Ishikawa (cell line): ENCODE results near the gene CCDC102B.

Experiments
- CEBPB ChIP-seq: IDR thresholded peaks from 2 replicates; pipeline ENCODE4 v1.6.1; 2012
- CREB1 ChIP-seq: IDR thresholded peaks from 2 replicates; pipeline ENCODE4 v1.6.1; 2012; ENCODE audit warnings: low read depth
- EGR1 ChIP-seq: IDR thresholded peaks from 2 replicates; pipeline ENCODE4 v1.6.1; 2012
- EP300 ChIP-seq: IDR thresholded peaks from 2 replicates; pipeline ENCODE4 v1.6.1; 2012; ENCODE audit warnings: borderline replicate concordance
- FOXM1 ChIP-seq: IDR thresholded peaks from 2 replicates; pipeline ENCODE4 v1.6.1; 2012; ENCODE audit warnings: low read depth, borderline replicate concordance
- NFIC ChIP-seq: IDR thresholded peaks from 2 replicates; pipeline ENCODE4 v1.6.1; 2012
- RAD21 ChIP-seq: IDR thresholded peaks from 2 replicates; pipeline ENCODE4 v1.6.1; 2012; ENCODE audit warnings: low read depth
- TAF1 ChIP-seq: IDR thresholded peaks from 2 replicates; pipeline ENCODE4 v1.6.1; 2012; ENCODE audit warnings: low read depth, mild to moderate bottlenecking
- TCF12 ChIP-seq: IDR thresholded peaks from 2 replicates; pipeline ENCODE4 v1.6.1; 2012; ENCODE audit warnings: low read depth
- TEAD4 ChIP-seq: IDR thresholded peaks from 2 replicates; pipeline ENCODE4 v1.6.1; 2012
- YY1 ChIP-seq: IDR thresholded peaks from 2 replicates; pipeline ENCODE4 v1.6.1; 2012; ENCODE audit warnings: low read depth
- ZBTB7A ChIP-seq: IDR thresholded peaks from 2 replicates; pipeline ENCODE4 v1.6.1; 2012; ENCODE audit warnings: low read depth
- TF ChIP-seq, protein P1 (sequence below): IDR thresholded peaks from 2 replicates; pipeline ENCODE4 v1.6.1; 2012
- TF ChIP-seq, protein P2 (sequence below): IDR thresholded peaks from 2 replicates; pipeline ENCODE4 v1.6.1; 2012
- TF ChIP-seq, protein P3 (sequence below): IDR thresholded peaks from 2 replicates; pipeline ENCODE4 v1.6.1; 2012; ENCODE audit warnings: low read depth, mild to moderate bottlenecking

Gene CCDC102B

DNA sequence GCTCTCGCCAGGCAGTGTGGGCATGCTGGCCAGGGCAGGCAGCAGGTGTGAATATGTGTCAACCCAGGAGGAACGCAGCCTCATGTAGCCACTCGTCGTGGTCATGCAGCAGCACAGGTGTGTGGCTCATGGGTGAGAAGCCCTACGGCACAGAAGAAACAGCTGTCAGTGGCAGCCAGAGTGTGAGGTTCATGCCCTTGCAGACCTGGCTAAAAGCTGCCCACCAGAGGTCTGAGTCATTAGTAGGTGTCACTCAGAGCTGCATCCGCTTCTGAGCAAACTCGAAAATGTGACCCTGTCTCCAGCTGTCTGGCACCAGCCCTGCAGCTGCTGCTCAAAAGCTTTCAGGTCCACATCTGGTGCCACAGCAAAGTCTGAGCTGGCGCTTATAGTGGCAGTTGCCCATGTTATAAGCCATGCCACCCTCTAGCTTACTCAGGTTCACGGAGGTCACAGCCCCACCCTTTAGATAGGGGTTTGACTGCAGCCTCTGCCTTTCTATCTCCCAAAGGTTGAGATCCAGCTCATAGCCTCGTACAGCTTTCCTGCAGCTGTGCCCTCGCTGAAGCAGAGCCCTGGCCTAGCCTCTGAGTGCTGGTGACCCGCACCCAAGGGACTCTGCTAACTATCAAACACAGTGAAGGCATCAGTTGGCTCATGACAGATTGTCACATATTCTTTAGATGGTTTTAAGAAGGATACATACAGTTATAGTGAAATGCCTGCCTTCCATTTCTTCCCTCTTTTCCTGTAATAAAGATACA is 195.0 kb downstream of the CCDC102B start:
- TF ChIP-seq YY1 (no peak), NFIC (no peak), CREB1 (no peak), RAD21 (no peak), TEAD4 (no peak), EGR1 (no peak), EP300 (no peak), TAF1 (no peak), FOXM1 (no peak), ZBTB7A (no peak), TCF12 (no peak), CEBPB (no peak)
- TF ChIP-seq, protein P1, sequence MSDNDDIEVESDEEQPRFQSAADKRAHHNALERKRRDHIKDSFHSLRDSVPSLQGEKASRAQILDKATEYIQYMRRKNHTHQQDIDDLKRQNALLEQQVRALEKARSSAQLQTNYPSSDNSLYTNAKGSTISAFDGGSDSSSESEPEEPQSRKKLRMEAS = no peak
- TF ChIP-seq, protein P2, sequence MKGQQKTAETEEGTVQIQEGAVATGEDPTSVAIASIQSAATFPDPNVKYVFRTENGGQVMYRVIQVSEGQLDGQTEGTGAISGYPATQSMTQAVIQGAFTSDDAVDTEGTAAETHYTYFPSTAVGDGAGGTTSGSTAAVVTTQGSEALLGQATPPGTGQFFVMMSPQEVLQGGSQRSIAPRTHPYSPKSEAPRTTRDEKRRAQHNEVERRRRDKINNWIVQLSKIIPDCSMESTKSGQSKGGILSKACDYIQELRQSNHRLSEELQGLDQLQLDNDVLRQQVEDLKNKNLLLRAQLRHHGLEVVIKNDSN = no peak
- TF ChIP-seq, protein P3, sequence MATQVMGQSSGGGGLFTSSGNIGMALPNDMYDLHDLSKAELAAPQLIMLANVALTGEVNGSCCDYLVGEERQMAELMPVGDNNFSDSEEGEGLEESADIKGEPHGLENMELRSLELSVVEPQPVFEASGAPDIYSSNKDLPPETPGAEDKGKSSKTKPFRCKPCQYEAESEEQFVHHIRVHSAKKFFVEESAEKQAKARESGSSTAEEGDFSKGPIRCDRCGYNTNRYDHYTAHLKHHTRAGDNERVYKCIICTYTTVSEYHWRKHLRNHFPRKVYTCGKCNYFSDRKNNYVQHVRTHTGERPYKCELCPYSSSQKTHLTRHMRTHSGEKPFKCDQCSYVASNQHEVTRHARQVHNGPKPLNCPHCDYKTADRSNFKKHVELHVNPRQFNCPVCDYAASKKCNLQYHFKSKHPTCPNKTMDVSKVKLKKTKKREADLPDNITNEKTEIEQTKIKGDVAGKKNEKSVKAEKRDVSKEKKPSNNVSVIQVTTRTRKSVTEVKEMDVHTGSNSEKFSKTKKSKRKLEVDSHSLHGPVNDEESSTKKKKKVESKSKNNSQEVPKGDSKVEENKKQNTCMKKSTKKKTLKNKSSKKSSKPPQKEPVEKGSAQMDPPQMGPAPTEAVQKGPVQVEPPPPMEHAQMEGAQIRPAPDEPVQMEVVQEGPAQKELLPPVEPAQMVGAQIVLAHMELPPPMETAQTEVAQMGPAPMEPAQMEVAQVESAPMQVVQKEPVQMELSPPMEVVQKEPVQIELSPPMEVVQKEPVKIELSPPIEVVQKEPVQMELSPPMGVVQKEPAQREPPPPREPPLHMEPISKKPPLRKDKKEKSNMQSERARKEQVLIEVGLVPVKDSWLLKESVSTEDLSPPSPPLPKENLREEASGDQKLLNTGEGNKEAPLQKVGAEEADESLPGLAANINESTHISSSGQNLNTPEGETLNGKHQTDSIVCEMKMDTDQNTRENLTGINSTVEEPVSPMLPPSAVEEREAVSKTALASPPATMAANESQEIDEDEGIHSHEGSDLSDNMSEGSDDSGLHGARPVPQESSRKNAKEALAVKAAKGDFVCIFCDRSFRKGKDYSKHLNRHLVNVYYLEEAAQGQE = no peak

DNA sequence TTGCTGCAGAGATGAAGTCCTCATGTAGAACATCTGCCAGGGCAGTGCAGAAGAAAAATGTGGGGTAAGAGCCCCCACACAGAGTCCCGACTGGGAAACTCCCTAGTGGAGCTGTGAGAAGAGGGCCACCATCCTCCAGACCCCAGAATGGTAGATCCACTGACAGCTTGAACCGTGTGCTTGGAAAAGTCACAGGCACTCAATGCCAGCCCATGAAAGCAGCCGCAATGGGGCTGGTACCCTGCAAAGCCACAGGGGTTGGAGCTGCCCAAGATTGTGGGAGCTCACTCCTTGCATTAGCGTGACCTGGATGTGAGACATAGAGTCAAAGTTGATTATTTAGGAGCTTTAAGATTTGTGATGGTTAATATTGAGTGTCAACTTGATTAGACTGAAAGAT is 197.8 kb downstream of the CCDC102B start:
- TF ChIP-seq EP300 = no peak
- TF ChIP-seq CREB1 = no peak
- TF ChIP-seq RAD21 = no peak
- TF ChIP-seq, protein P3 = no peak
- TF ChIP-seq FOXM1 = no peak
- TF ChIP-seq EGR1 = no peak
- no peak for TF ChIP-seq YY1
- TF ChIP-seq, protein P1 = no peak
- no peak for TF ChIP-seq NFIC
- TF ChIP-seq TAF1 = no peak

DNA sequence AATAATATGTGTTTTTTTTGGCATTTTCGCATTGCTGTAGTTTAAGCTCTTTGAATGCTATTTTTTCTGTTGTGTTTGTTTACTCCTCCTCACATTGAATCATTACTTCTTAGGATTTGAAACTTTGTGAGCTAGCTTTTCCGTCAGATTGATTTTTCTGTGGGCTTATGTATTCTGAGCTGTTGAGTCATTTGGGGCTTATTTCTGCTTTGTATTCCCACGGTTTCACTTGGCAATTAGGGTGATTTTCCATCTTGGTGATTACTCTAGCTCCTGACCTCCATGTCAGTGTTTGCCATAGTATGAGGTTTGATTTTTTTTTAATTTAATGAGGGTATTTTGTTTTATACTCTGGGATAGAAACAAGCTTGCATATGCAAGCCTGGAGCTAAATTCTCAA is 200.0 kb downstream of the CCDC102B start:
- no peak for TF ChIP-seq EP300
- TF ChIP-seq FOXM1 = no peak
- TF ChIP-seq, protein P3 = no peak
- TF ChIP-seq TCF12 = no peak
- TF ChIP-seq, protein P1 = no peak
- TF ChIP-seq CREB1 = no peak

DNA sequence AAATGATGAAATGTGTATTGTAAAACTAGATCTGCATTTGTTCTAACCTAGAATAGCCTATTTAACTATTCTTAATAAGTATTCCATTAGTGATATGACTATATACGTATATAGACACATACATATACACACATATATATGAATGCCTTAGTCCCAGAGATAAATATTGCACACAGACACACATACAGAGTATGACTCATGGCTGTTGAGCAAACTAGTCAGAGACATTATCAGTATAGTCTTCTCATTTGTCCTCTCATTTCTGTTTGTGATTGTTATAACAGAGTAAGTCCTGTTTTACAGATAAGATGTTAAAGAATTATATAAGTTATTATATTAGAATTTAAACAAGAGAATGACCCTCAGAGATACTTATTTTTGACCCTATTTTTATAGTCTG is 202.5 kb downstream of the CCDC102B start:
- TF ChIP-seq TCF12 (no peak), RAD21 (no peak), TEAD4 (no peak), NFIC (no peak), FOXM1 (no peak), CREB1 (no peak), ZBTB7A (no peak), EGR1 (no peak), EP300 (no peak), CEBPB (no peak), TAF1 (no peak), YY1 (no peak)
- TF ChIP-seq, protein P2 = no peak
- TF ChIP-seq, protein P1 = no peak
- TF ChIP-seq, protein P3 = no peak
